GM12878 (cell line): Measurements from ENCODE around the gene LRRC23. TPM values are rescaled to one million over a fixed set of nuclear protein-coding genes. Genes with fewer than 3 reads are reported as not detected.
A peak's percentile ranks its signal among the peaks of the same experiment; 100 is the strongest.

Experiments used
- E2F8 ChIP-seq: fragments of 450-650 bp; IDR thresholded peaks from 2 replicates; pipeline ENCODE4 v1.6.1; 2018; ENCODE audit warnings: mild to moderate bottlenecking, low read depth, moderate library complexity; ENCODE audit not compliant: partially characterized antibody
- EED ChIP-seq: sonication (generic); IDR thresholded peaks from 2 replicates; pipeline ENCODE4 v1.6.1; 2016; ENCODE audit warnings: antibody characterized with exemption, low read depth
- GATAD2B ChIP-seq: fragments of 450-650 bp; conservative IDR thresholded peaks from 2 replicates; pipeline ENCODE4 v1.6.1; 2017; ENCODE audit warnings: low read depth, mild to moderate bottlenecking, moderate library complexity
- PBX3 ChIP-seq: IDR thresholded peaks from 2 replicates; pipeline ENCODE4 v1.6.1; 2011; ENCODE audit warnings: mild to moderate bottlenecking, low read depth, low read length, moderate library complexity; ENCODE audit not compliant: insufficient replicate concordance
- SREBF2 ChIP-seq: IDR thresholded peaks from 2 replicates; pipeline ENCODE4 v1.6.1; 2012; ENCODE audit warnings: mild to moderate bottlenecking, low read length
- TBL1XR1 ChIP-seq: IDR thresholded peaks from 2 replicates; pipeline ENCODE4 v1.6.1; 2012; ENCODE audit warnings: low read depth, low read length, improper control_type of control experiment
- polyA plus RNA-seq, 11 experiments: library from polyadenylated mRNA; depleted of rRNA in 4 of 11; unstranded in 6 of 11; stranded (reverse) in 5 of 11; fragments of >200 nt; fragmentation: Nextera tagmentation in 4 of 11; fragmentation: Illumina TruSeq in 1 of 11; extraction: Ambion mirVana in 4 of 11; extraction: Trizol in 1 of 11; gene quantifications; 1 replicate in 1 of 11; 2 replicates in 10 of 11; pipeline versions ENCODE4 v1.2.1 to v1.2.3, GENCODE V29; 2011 to 2016; ENCODE audit warnings: inconsistent platforms in 2 of 11, missing spikeins in 2 of 11, low read depth in 1 of 11
- total RNA-seq, 4 experiments: library from RNA; depleted of rRNA in 3 of 4; stranded (reverse); fragments of >200 nt in 3 of 4; fragmentation: Illumina TruSeq in 1 of 4; extraction: Trizol in 1 of 4; gene quantifications; 2 replicates each; pipeline versions ENCODE4 v1.2.1 to v1.2.3, GENCODE V29; 2013 to 2021

The LRRC23 gene
- total and polyA plus RNA-seq, 10 of the 15 experiments (the other 5 are each of a cell fraction or from before 2014, with no cell fraction given): 1.4 to 6.9 (median 3.4) TPM

GRCh38 chr12:6953442-6954315 is 49.1 kb downstream of the LRRC23 start (continued):
- TF ChIP-seq E2F8 (peak; percentile 53), SREBF2 (no peak), PBX3 (peak; percentile 4), EED (peak; percentile 98), GATAD2B (peak; percentile 98), TBL1XR1 (peak; percentile 87)
